IMR-90 (cell line): ENCODE measurements around the gene RNU1-4. TPM values are rescaled to one million over a fixed set of nuclear protein-coding genes. Genes with fewer than 3 reads are reported as not detected.
"Not testable (repeated sequence)": the region's sequence is repeated elsewhere in the genome, so short reads cannot be mapped to it uniquely, and the experiment has no call there.

Experiments used
- ATAC-seq: fragments of 200-7000 bp; cut with Tn5 transposase; 2 replicates; pipeline ENCODE4 v1.9.1; 2020; ENCODE audit warnings: low read depth, mild to moderate bottlenecking, moderate library complexity
- BruUV-seq: library from RNA; stranded (reverse); fragments of 400-500 nt; replicated peaks from 2 replicates; lab custom pipeline; 2021; lab: Mats Ljungman, UMichigan
- CTCF ChIA-PET: fragments of 300-600 bp; formaldehyde crosslinking; extraction: SDS; loops from one replicate; lab custom pipeline; 2021; ENCODE audit warnings: antibody characterized with exemption; lab: Yijun Ruan, JAX
- POLR2A ChIA-PET: fragments of 300-600 bp; sonication (Branson Sonifier 250); formaldehyde crosslinking; loops from one replicate; lab custom pipeline; 2022; ENCODE audit warnings: antibody characterized with exemption; ENCODE audit not compliant: unreplicated experiment; lab: Charles Lee
- DNase-seq: peaks from one replicate; pipeline ENCODE4 v3.0.0; 2013
- H2AFZ ChIP-seq: replicated peaks from 2 replicates; pipeline ENCODE3; 2013; ENCODE audit warnings: low read length, mild to moderate bottlenecking; ENCODE audit not compliant: poor library complexity
- H2AK5ac ChIP-seq: 2 replicates; pipeline ENCODE4 v1.6.1; 2013; ENCODE audit warnings: low read depth, low read length, inconsistent platforms
- H2AK9ac ChIP-seq: replicated peaks from 2 replicates; pipeline ENCODE3; 2013; ENCODE audit warnings: mild to moderate bottlenecking, low read depth, low read length, moderate library complexity; ENCODE audit not compliant: poor library complexity
- H2BK120ac ChIP-seq: 2 replicates; pipeline ENCODE4 v1.6.1; 2013; ENCODE audit warnings: low read depth, low read length, inconsistent platforms
- H2BK15ac ChIP-seq: 3 replicates; pipeline ENCODE4 v1.6.1; 2013; ENCODE audit warnings: low read depth, low read length, inconsistent platforms
- H2BK20ac ChIP-seq: 2 replicates; pipeline ENCODE4 v1.6.1; 2013; ENCODE audit warnings: low read depth, mild to moderate bottlenecking, inconsistent platforms, low read length, moderate library complexity
- H2BK5ac ChIP-seq: 2 replicates; pipeline ENCODE4 v1.6.1; 2013; ENCODE audit warnings: mild to moderate bottlenecking, low read depth, low read length, inconsistent platforms; ENCODE audit not compliant: poor library complexity, severe bottlenecking
- H3K14ac ChIP-seq: replicated peaks from 2 replicates; pipeline ENCODE4 v1.6.1; 2013; ENCODE audit warnings: low read depth, low read length, inconsistent platforms
- H3K18ac ChIP-seq: 2 replicates; pipeline ENCODE4 v1.6.1; 2013; ENCODE audit warnings: low read depth, low read length, control low read depth
- H3K23ac ChIP-seq: 2 replicates; pipeline ENCODE4 v1.6.1; 2013; ENCODE audit warnings: low read depth, low read length, inconsistent platforms
- H3K27ac ChIP-seq: 2 replicates; pipeline ENCODE4 v1.5.1; 2013; ENCODE audit warnings: mild to moderate bottlenecking, control low read depth, low read length; ENCODE audit not compliant: insufficient read depth
- H3K27me3 ChIP-seq: 2 replicates; pipeline ENCODE4 v1.6.1; 2013; ENCODE audit warnings: low read length; ENCODE audit not compliant: control insufficient read depth, insufficient read depth
- H3K36me3 ChIP-seq: 2 replicates; pipeline ENCODE4 v1.6.1; 2013; ENCODE audit warnings: low read length, mixed read lengths; ENCODE audit not compliant: control insufficient read depth, insufficient read depth
- H3K4ac ChIP-seq: 2 replicates; pipeline ENCODE4 v1.6.1; 2013; ENCODE audit warnings: low read depth, low read length, inconsistent platforms
- H3K4me1 ChIP-seq: 2 replicates; pipeline ENCODE4 v1.6.1; 2013; ENCODE audit warnings: low read length, mixed read lengths; ENCODE audit not compliant: control insufficient read depth, insufficient read depth
- H3K4me2 ChIP-seq: 2 replicates; pipeline ENCODE4 v1.6.1; 2013; ENCODE audit warnings: low read depth, mild to moderate bottlenecking, control low read depth, low read length, moderate library complexity
- H3K4me3 ChIP-seq: 2 replicates; pipeline ENCODE4 v1.5.1; 2013; ENCODE audit warnings: low read depth, mild to moderate bottlenecking, control low read depth, low read length, moderate library complexity; ENCODE audit not compliant: insufficient read depth
- H3K56ac ChIP-seq: 2 replicates; pipeline ENCODE4 v1.6.1; 2013; ENCODE audit warnings: low read length, inconsistent platforms; ENCODE audit not compliant: insufficient read depth; ENCODE audit errors: extremely low read depth
- H3K79me1 ChIP-seq, 2 experiments: 2 replicates each; pipeline ENCODE4 v1.6.1; 2013; ENCODE audit warnings: low read length in 2 of 2, inconsistent platforms in 1 of 2, low read depth in 1 of 2
- H3K9ac ChIP-seq: 2 replicates; pipeline ENCODE4 v1.6.1; 2013; ENCODE audit warnings: low read depth, low read length, control low read depth
- H3K9me1 ChIP-seq: 2 replicates; pipeline ENCODE4 v1.6.1; 2013; ENCODE audit warnings: low read length, inconsistent platforms; ENCODE audit not compliant: insufficient read depth
- H3K9me3 ChIP-seq: 2 replicates; pipeline ENCODE4 v1.6.1; 2013; ENCODE audit warnings: low read length; ENCODE audit not compliant: control insufficient read depth, insufficient read depth
- H4K20me1 ChIP-seq: 2 replicates; pipeline ENCODE4 v1.6.1; 2013; ENCODE audit warnings: low read length, inconsistent platforms; ENCODE audit not compliant: insufficient read depth
- H4K5ac ChIP-seq: 2 replicates; pipeline ENCODE4 v1.6.1; 2013; ENCODE audit warnings: mild to moderate bottlenecking, low read depth, low read length, control low read depth
- H4K8ac ChIP-seq, 2 experiments: 2 replicates each; pipeline ENCODE4 v1.6.1; 2013; ENCODE audit warnings: low read depth in 2 of 2, low read length in 2 of 2, control low read depth in 1 of 2, inconsistent platforms in 1 of 2
- H4K91ac ChIP-seq: 2 replicates; pipeline ENCODE4 v1.6.1; 2013; ENCODE audit warnings: low read depth, low read length, inconsistent platforms; ENCODE audit not compliant: insufficient read depth
- WGBS, 2 experiments: methylation state at CpG; one replicate each; pipeline versions ENCODE4 v1.1.5 to v1.1.7; 2013; ENCODE audit warnings: missing lambda C conversion rate in 2 of 2; ENCODE audit not compliant: insufficient read length in 1 of 2; ENCODE audit errors: extremely low coverage in 2 of 2; 5-methylcytosine and 5-hydroxymethylcytosine counted together
- dilution Hi-C: fragments of 300-500 bp; cut with HindIII; formaldehyde crosslinking; loops from one replicate; pipeline ENCODE4 v1.14.3; 2018; ENCODE audit warnings: low sequenced_read_pairs; ENCODE audit not compliant: unreplicated experiment
- in situ Hi-C: fragments of 300-500 bp; cut with MboI; formaldehyde crosslinking; loops from 3 replicates; pipeline ENCODE4 v1.14.3; 2019; ENCODE audit warnings: low sequenced_read_pairs, inconsistent platforms, mixed read lengths
- intact Hi-C: fragments of 100-400 bp; cut with micrococcal nuclease; formaldehyde crosslinking; loops from 2 replicates; pipeline ENCODE4 v1.10.0; 2022
- polyA plus RNA-seq, 3 experiments: library from polyadenylated mRNA; depleted of rRNA; stranded (reverse); fragments of >200 nt; gene quantifications; 2 replicates each; pipeline ENCODE4 v1.2.3, GENCODE V29; 2012; ENCODE audit warnings: low replicate concordance in 1 of 3
- total RNA-seq: library from RNA; depleted of rRNA; stranded (reverse); fragments of >200 nt; gene quantifications from 2 replicates; pipeline ENCODE4 v1.2.3, GENCODE V29; 2012

The RNU1-4 gene
- total and polyA plus RNA-seq, 2 of the 4 experiments (the other 2 are of a cell fraction), result under 0.01 TPM; not detected in 1

- H2AFZ ChIP-seq, H3K4me3 ChIP-seq, H4K8ac ChIP-seq, H3K9ac ChIP-seq, H2BK20ac ChIP-seq, intact Hi-C loops, H3K4me1 ChIP-seq, BruUV-seq, H3K9me1 ChIP-seq, H4K20me1 ChIP-seq, CTCF ChIA-PET, H3K36me3 ChIP-seq, H3K9me3 ChIP-seq, in situ Hi-C loops, H4K5ac ChIP-seq, H2AK9ac ChIP-seq, H3K14ac ChIP-seq, H3K56ac ChIP-seq, H3K18ac ChIP-seq, H2BK15ac ChIP-seq, H3K4ac ChIP-seq, H2BK120ac ChIP-seq, H3K23ac ChIP-seq, dilution Hi-C loops, POLR2A ChIA-PET, H2BK5ac ChIP-seq, H3K79me1 ChIP-seq, H3K27ac ChIP-seq, H3K27me3 ChIP-seq, H2AK5ac ChIP-seq, H4K91ac ChIP-seq: not testable (repeated sequence)
- H3K4me2 ChIP-seq, result peak overlapping the region; percentile 76
- ATAC-seq (peak; percentile 54), DNase-seq (peak; percentile 25)
- 33% methylated on average over 4 of the region's 21 CpGs; no CpG with 5 or more reads in 1 of the 2 experiments for WGBS, 2 experiments
Measured at GRCh38 chr1:16772275-16773204, 32.2 kb downstream of the RNU1-4 start.

DNA sequence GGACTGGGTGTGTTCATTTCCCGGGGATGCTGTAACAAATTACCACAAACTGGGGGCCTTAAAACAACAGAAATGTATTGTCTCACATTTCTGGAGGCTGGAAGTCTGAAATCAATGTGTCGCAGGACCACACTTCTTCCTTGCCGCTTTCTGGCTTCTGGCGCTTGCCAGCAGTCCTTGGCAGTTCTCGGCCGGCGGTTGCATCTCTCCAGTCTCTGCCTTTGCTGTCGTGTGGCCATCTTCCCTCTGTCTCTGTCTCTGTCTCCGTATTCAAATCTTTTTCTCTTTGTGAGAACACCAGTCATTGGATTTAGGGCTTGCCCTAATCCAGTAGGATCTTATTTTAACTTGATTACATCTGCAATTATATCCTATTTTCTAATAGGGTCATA lies 32.9 kb downstream of the RNU1-4 start:
- H2BK120ac ChIP-seq, H4K20me1 ChIP-seq, H3K4me1 ChIP-seq, H3K23ac ChIP-seq, ATAC-seq, H3K9me3 ChIP-seq, H3K79me1 ChIP-seq, POLR2A ChIA-PET, in situ Hi-C loops, H2BK20ac ChIP-seq, dilution Hi-C loops, H3K9ac ChIP-seq, H2AK9ac ChIP-seq, intact Hi-C loops, H3K4ac ChIP-seq, H4K91ac ChIP-seq, H3K9me1 ChIP-seq, H3K27me3 ChIP-seq, H2BK15ac ChIP-seq, CTCF ChIA-PET, H4K8ac ChIP-seq, H2AFZ ChIP-seq, H3K4me3 ChIP-seq, DNase-seq, H3K27ac ChIP-seq, H2AK5ac ChIP-seq, H3K56ac ChIP-seq, H3K14ac ChIP-seq, H2BK5ac ChIP-seq, H3K4me2 ChIP-seq, H4K5ac ChIP-seq, H3K36me3 ChIP-seq, BruUV-seq, H3K18ac ChIP-seq: not testable (repeated sequence)
- no CpG with 5 or more reads among the region's 9 CpGs for WGBS, 2 experiments
